GM12878 (cell line): ENCODE data around the gene MGMT. TPM values are rescaled to one million over a fixed set of nuclear protein-coding genes. Genes with fewer than 3 reads are reported as not detected.

Experiments used
- ATAC-seq: fragments of 200-7000 bp; cut with Tn5 transposase; 3 replicates; pipeline ENCODE4 v1.9.1; 2020; ENCODE audit warnings: mild to moderate bottlenecking, moderate library complexity
- BruUV-seq: library from RNA; stranded (reverse); fragments of 400-500 nt; replicated peaks from 2 replicates; lab custom pipeline; 2021; lab: Mats Ljungman, UMichigan
- CTCF ChIA-PET: fragments of 300-600 bp; sonication (Branson Sonifier 250); formaldehyde crosslinking; extraction: SDS; loops from one replicate; lab custom pipeline; 2021; ENCODE audit warnings: inconsistent platforms; lab: Yijun Ruan, JAX
- POLR2A ChIA-PET: fragments of 350-600 bp; formaldehyde crosslinking; extraction: SDS; loops from one replicate; lab custom pipeline; 2021; ENCODE audit warnings: inconsistent platforms; lab: Charles Lee
- RAD21 ChIA-PET: fragments of 300-600 bp; sonication (Branson Sonifier 250); formaldehyde crosslinking; loops from one replicate; lab custom pipeline; 2023; ENCODE audit warnings: antibody characterized with exemption; ENCODE audit not compliant: unreplicated experiment; lab: Charles Lee
- SMC1A ChIA-PET: fragments of 300-600 bp; sonication (Branson Sonifier 250); formaldehyde crosslinking; loops from one replicate; lab custom pipeline; 2023; ENCODE audit not compliant: unreplicated experiment, uncharacterized antibody; lab: Charles Lee
- DNase-seq: peaks from one replicate; pipeline ENCODE4 v3.0.0-alpha.2; 2011; ENCODE audit warnings: low read depth, low spot score
- FAIRE-seq: peaks from 3 replicates; lab custom pipeline; 2011; peaks lifted over from hg19 to GRCh38; lab: Jason Lieb, UNC
- H2AFZ ChIP-seq: 2 replicates; pipeline ENCODE4 v1.6.0; 2011; ENCODE audit warnings: low read depth, low read length, control low read depth; ENCODE audit not compliant: control insufficient read depth
- H3K27ac ChIP-seq: 2 replicates; pipeline ENCODE4 v1.5.1; 2011; ENCODE audit warnings: control low read depth; ENCODE audit not compliant: control insufficient read depth, insufficient read depth
- H3K27me3 ChIP-seq, 2 experiments: replicated peaks in 1 of 2; 2 replicates each; pipeline versions ENCODE4 v1.6.0 to v1.6.1; 2011; ENCODE audit warnings: low read length in 1 of 2; ENCODE audit not compliant: control insufficient read depth in 2 of 2, insufficient read depth in 2 of 2
- H3K36me3 ChIP-seq, 2 experiments: 2 replicates each; pipeline ENCODE4 v1.5.1; 2011; ENCODE audit warnings: low read length in 1 of 2; ENCODE audit not compliant: control insufficient read depth in 2 of 2, insufficient read depth in 2 of 2
- H3K4me1 ChIP-seq: 2 replicates; pipeline ENCODE4 v1.6.1; 2011; ENCODE audit warnings: mild to moderate bottlenecking, low read length, moderate library complexity, mixed read lengths; ENCODE audit not compliant: control insufficient read depth, insufficient read depth
- H3K4me2 ChIP-seq: 2 replicates; pipeline ENCODE4 v1.6.0; 2011; ENCODE audit warnings: control low read depth; ENCODE audit not compliant: control insufficient read depth, insufficient read depth
- H3K4me3 ChIP-seq: fragments of 200-600 bp; sonication (generic); 2 replicates; pipeline ENCODE4 v1.5.1; 2016
- H3K79me2 ChIP-seq: 2 replicates; pipeline ENCODE4 v1.6.0; 2011; ENCODE audit warnings: low read length; ENCODE audit not compliant: control insufficient read depth, insufficient read depth
- H3K9ac ChIP-seq: 2 replicates; pipeline ENCODE4 v1.8.0; 2011; ENCODE audit warnings: low read length, control low read depth, mixed read lengths; ENCODE audit not compliant: control insufficient read depth, insufficient read depth
- H3K9me3 ChIP-seq: replicated peaks from 3 replicates; pipeline ENCODE4 v1.5.1; 2011; ENCODE audit warnings: mild to moderate bottlenecking, low read length; ENCODE audit not compliant: control insufficient read depth, insufficient read depth
- H4K20me1 ChIP-seq: 2 replicates; pipeline ENCODE4 v1.6.0; 2011; ENCODE audit not compliant: control insufficient read depth, insufficient read depth
- ASH2L ChIP-seq: fragments of 300-600, 200-600 bp; sonication (generic); IDR thresholded peaks from 2 replicates; pipeline ENCODE4 v1.6.1; 2017; ENCODE audit warnings: low read depth, mild to moderate bottlenecking, borderline replicate concordance
- CBX5 ChIP-seq: sonication (generic); IDR thresholded peaks from 2 replicates; pipeline ENCODE4 v1.6.1; 2016; ENCODE audit warnings: low read depth, moderate library complexity, mild to moderate bottlenecking, inconsistent platforms
- CHD1 ChIP-seq: IDR thresholded peaks from 2 replicates; pipeline ENCODE4 v1.6.1; 2012; ENCODE audit warnings: low read depth, low read length, improper control_type of control experiment
- EED ChIP-seq: sonication (generic); IDR thresholded peaks from 2 replicates; pipeline ENCODE4 v1.6.1; 2016; ENCODE audit warnings: antibody characterized with exemption, low read depth
- FOXK2 ChIP-seq: fragments of 450-650 bp; IDR thresholded peaks from 2 replicates; pipeline ENCODE4 v1.6.1; 2017; ENCODE audit warnings: mild to moderate bottlenecking, moderate library complexity
- HCFC1 ChIP-seq: fragments of 150-350 bp; IDR thresholded peaks from 2 replicates; pipeline ENCODE4 v1.6.1; 2014; ENCODE audit warnings: low read length
- IRF3 ChIP-seq: fragments of 450-650 bp; IDR thresholded peaks from 2 replicates; pipeline ENCODE4 v1.6.1; 2014; ENCODE audit warnings: mild to moderate bottlenecking
- MEF2B ChIP-seq: fragments of 450-650 bp; IDR thresholded peaks from 2 replicates; pipeline ENCODE4 v1.6.1; 2018; ENCODE audit warnings: mild to moderate bottlenecking, moderate library complexity; ENCODE audit not compliant: partially characterized antibody, poor library complexity, severe bottlenecking
- MXI1 ChIP-seq: fragments of 150-350 bp; IDR thresholded peaks from 2 replicates; pipeline ENCODE4 v1.6.1; 2011; ENCODE audit warnings: low read depth, mild to moderate bottlenecking, inconsistent platforms, low read length, improper control_type of control experiment
- NFYA ChIP-seq: IDR thresholded peaks from 2 replicates; pipeline ENCODE4 v1.6.1; 2011; ENCODE audit warnings: low read depth, mild to moderate bottlenecking, low read length, improper control_type of control experiment, borderline replicate concordance
- PBX3 ChIP-seq: IDR thresholded peaks from 2 replicates; pipeline ENCODE4 v1.6.1; 2011; ENCODE audit warnings: mild to moderate bottlenecking, low read depth, low read length, moderate library complexity; ENCODE audit not compliant: insufficient replicate concordance
- RFX5 ChIP-seq: IDR thresholded peaks from 2 replicates; pipeline ENCODE4 v1.6.1; 2011; ENCODE audit warnings: low read depth, low read length, improper control_type of control experiment
- YBX1 ChIP-seq: fragments of 450-650 bp; IDR thresholded peaks from 2 replicates; pipeline ENCODE4 v1.6.1; 2016; ENCODE audit warnings: antibody characterized with exemption
- ZNF622 ChIP-seq: fragments of 450-650 bp; IDR thresholded peaks from 2 replicates; pipeline ENCODE4 v1.6.1; 2017; ENCODE audit warnings: mild to moderate bottlenecking, inconsistent platforms
- ZSCAN29 ChIP-seq: fragments of 450-650 bp; IDR thresholded peaks from 2 replicates; pipeline ENCODE4 v1.6.1; 2017; ENCODE audit warnings: mild to moderate bottlenecking, moderate library complexity
- ZZZ3 ChIP-seq: IDR thresholded peaks from 2 replicates; pipeline ENCODE4 v1.6.1; 2011; ENCODE audit warnings: low read depth; ENCODE audit not compliant: control insufficient read depth, insufficient read length
- WGBS: methylation state at CpG from one replicate; pipeline ENCODE4 v1.1.6; 2016; ENCODE audit warnings: low lambda C conversion rate; ENCODE audit not compliant: insufficient replicate concordance, insufficient coverage; ENCODE audit errors: missing lambda C conversion rate; 5-methylcytosine and 5-hydroxymethylcytosine counted together
- in situ Hi-C: fragments of 300-500 bp; cut with MboI; formaldehyde crosslinking; loops from 9 replicates; pipeline ENCODE4 v1.14.3; 2018; ENCODE audit warnings: mixed read lengths
- intact Hi-C: fragments of 100-400 bp; cut with micrococcal nuclease; formaldehyde crosslinking; loops from one replicate; pipeline ENCODE4 v1.14.2; 2022; ENCODE audit not compliant: unreplicated experiment
- polyA plus RNA-seq, 11 experiments: library from polyadenylated mRNA; depleted of rRNA in 4 of 11; unstranded in 6 of 11; stranded (reverse) in 5 of 11; fragments of >200 nt; fragmentation: Nextera tagmentation in 4 of 11; fragmentation: Illumina TruSeq in 1 of 11; extraction: Ambion mirVana in 4 of 11; extraction: Trizol in 1 of 11; gene quantifications; 1 replicate in 1 of 11; 2 replicates in 10 of 11; pipeline versions ENCODE4 v1.2.1 to v1.2.3, GENCODE V29; 2011 to 2016; ENCODE audit warnings: inconsistent platforms in 2 of 11, missing spikeins in 2 of 11, low read depth in 1 of 11
- total RNA-seq, 4 experiments: library from RNA; depleted of rRNA in 3 of 4; stranded (reverse); fragments of >200 nt in 3 of 4; fragmentation: Illumina TruSeq in 1 of 4; extraction: Trizol in 1 of 4; gene quantifications; 2 replicates each; pipeline versions ENCODE4 v1.2.1 to v1.2.3, GENCODE V29; 2013 to 2021
- TF ChIP-seq, protein P1 (sequence below): fragments of 450-650 bp; conservative IDR thresholded peaks from 2 replicates; pipeline ENCODE4 v1.6.1; 2017; ENCODE audit warnings: mild to moderate bottlenecking, moderate library complexity
- TF ChIP-seq, protein P2 (sequence below): fragments of 450-650 bp; IDR thresholded peaks from 2 replicates; pipeline ENCODE4 v1.6.1; 2016; ENCODE audit warnings: mild to moderate bottlenecking, moderate library complexity, borderline replicate concordance

The MGMT gene
- total and polyA plus RNA-seq, 10 of the 15 experiments (the other 5 are each of a cell fraction or from before 2014, with no cell fraction given), result 0.16 to 24.2 (median 13.3) TPM

- SMC1A ChIA-PET, result no interaction called here
- TF ChIP-seq ZSCAN29, result no peak
- no peak for TF ChIP-seq PBX3
- TF ChIP-seq FOXK2, result no peak
- TF ChIP-seq ZZZ3, result no peak
- no peak for TF ChIP-seq IRF3
- no peak for TF ChIP-seq YBX1
- no peak for TF ChIP-seq ZNF622
- no peak for TF ChIP-seq EED
- no peak for TF ChIP-seq NFYA
- TF ChIP-seq ASH2L, result no peak
- TF ChIP-seq CBX5, result no peak
- no peak for TF ChIP-seq MXI1
- TF ChIP-seq, protein P1, sequence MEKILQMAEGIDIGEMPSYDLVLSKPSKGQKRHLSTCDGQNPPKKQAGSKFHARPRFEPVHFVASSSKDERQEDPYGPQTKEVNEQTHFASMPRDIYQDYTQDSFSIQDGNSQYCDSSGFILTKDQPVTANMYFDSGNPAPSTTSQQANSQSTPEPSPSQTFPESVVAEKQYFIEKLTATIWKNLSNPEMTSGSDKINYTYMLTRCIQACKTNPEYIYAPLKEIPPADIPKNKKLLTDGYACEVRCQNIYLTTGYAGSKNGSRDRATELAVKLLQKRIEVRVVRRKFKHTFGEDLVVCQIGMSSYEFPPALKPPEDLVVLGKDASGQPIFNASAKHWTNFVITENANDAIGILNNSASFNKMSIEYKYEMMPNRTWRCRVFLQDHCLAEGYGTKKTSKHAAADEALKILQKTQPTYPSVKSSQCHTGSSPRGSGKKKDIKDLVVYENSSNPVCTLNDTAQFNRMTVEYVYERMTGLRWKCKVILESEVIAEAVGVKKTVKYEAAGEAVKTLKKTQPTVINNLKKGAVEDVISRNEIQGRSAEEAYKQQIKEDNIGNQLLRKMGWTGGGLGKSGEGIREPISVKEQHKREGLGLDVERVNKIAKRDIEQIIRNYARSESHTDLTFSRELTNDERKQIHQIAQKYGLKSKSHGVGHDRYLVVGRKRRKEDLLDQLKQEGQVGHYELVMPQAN, result no peak
- TF ChIP-seq HCFC1, result no peak
- no peak for TF ChIP-seq RFX5
- no peak for TF ChIP-seq CHD1
- TF ChIP-seq, protein P2, sequence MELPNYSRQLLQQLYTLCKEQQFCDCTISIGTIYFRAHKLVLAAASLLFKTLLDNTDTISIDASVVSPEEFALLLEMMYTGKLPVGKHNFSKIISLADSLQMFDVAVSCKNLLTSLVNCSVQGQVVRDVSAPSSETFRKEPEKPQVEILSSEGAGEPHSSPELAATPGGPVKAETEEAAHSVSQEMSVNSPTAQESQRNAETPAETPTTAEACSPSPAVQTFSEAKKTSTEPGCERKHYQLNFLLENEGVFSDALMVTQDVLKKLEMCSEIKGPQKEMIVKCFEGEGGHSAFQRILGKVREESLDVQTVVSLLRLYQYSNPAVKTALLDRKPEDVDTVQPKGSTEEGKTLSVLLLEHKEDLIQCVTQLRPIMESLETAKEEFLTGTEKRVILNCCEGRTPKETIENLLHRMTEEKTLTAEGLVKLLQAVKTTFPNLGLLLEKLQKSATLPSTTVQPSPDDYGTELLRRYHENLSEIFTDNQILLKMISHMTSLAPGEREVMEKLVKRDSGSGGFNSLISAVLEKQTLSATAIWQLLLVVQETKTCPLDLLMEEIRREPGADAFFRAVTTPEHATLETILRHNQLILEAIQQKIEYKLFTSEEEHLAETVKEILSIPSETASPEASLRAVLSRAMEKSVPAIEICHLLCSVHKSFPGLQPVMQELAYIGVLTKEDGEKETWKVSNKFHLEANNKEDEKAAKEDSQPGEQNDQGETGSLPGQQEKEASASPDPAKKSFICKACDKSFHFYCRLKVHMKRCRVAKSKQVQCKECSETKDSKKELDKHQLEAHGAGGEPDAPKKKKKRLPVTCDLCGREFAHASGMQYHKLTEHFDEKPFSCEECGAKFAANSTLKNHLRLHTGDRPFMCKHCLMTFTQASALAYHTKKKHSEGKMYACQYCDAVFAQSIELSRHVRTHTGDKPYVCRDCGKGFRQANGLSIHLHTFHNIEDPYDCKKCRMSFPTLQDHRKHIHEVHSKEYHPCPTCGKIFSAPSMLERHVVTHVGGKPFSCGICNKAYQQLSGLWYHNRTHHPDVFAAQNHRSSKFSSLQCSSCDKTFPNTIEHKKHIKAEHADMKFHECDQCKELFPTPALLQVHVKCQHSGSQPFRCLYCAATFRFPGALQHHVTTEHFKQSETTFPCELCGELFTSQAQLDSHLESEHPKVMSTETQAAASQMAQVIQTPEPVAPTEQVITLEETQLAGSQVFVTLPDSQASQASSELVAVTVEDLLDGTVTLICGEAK, result no peak
- no peak for TF ChIP-seq MEF2B
Measured at GRCh38 chr10:129547608-129548007, 80.6 kb downstream of the MGMT start.

More at GRCh38 chr10:129547608-129548007, 80.6 kb downstream of the MGMT start:
- Histone ChIP-seq H3K9me3 (no peaks in the 10 kb centered on the region), H3K9ac (no peak overlapping the region), H3K4me2 (no peak overlapping the region), H3K4me3 (no peak overlapping the region), H3K36me3 (no peaks in the 10 kb centered on the region), H3K79me2 (no peaks in the 10 kb centered on the region), H4K20me1 (no peaks in the 10 kb centered on the region), H3K4me1 (peaks cover 9% of the 10 kb centered on the region), H3K27me3 (no peaks in the 10 kb centered on the region), H2AFZ (no peak overlapping the region), H3K27ac (no peak overlapping the region)
- ChIA-PET CTCF (no interaction called here), RAD21 (interaction anchor here (0.8 kb wide), 1 partner anchor 111 kb away, joined by 4 read pairs; no protein-coding TSS in a partner anchor), POLR2A (no interaction called here)
- intact Hi-C loops, result no loop called here
- DNase-seq, result no peak
- no peak for ATAC-seq
- FAIRE-seq, result no peak
- 90% methylated on average over 7 of the region's 7 CpGs for WGBS
- no TSS peak for BruUV-seq
- in situ Hi-C loops, result no loop called here
